Liver (tissue), 9 donors: ENCODE measurements around the gene RTN4RL1. TPM values are rescaled to one million over a fixed set of nuclear protein-coding genes. Genes with fewer than 3 reads are reported as not detected.

Experiments used
- DNase-seq: peaks from one replicate; pipeline ENCODE4 v3.0.0-alpha.2; 2017; ENCODE audit warnings: low spot score
- H3K27ac ChIP-seq, 2 donors: one replicate each; pipeline ENCODE4 v1.7.0; 2013; ENCODE audit warnings: inconsistent platforms in 2 of 2, low read length in 2 of 2, control low read depth in 1 of 2, low read depth in 1 of 2, mild to moderate bottlenecking in 1 of 2
- H3K27me3 ChIP-seq, 4 donors: one replicate each; pipeline versions ENCODE4 v1.6.1 to v1.7.0; 2013; ENCODE audit warnings: low read length in 3 of 4, inconsistent platforms in 1 of 4, mild to moderate bottlenecking in 1 of 4, moderate library complexity in 1 of 4; ENCODE audit not compliant: control insufficient read depth in 4 of 4, insufficient read depth in 4 of 4
- H3K36me3 ChIP-seq, 4 donors: one replicate each; pipeline versions ENCODE4 v1.6.1 to v1.7.0; 2013; ENCODE audit warnings: low read length in 3 of 4, mild to moderate bottlenecking in 3 of 4, low read depth in 1 of 4, moderate library complexity in 1 of 4; ENCODE audit not compliant: control insufficient read depth in 4 of 4, insufficient read depth in 3 of 4
- H3K4me1 ChIP-seq, 4 donors: one replicate each; pipeline versions ENCODE4 v1.6.1 to v1.7.0; 2013; ENCODE audit warnings: low read length in 3 of 4, mild to moderate bottlenecking in 3 of 4, moderate library complexity in 1 of 4; ENCODE audit not compliant: control insufficient read depth in 4 of 4, insufficient read depth in 4 of 4
- H3K4me3 ChIP-seq, 3 donors: one replicate each; pipeline versions ENCODE4 v1.6.1 to v1.7.0; 2013; ENCODE audit warnings: low read length in 3 of 3, control low read depth in 1 of 3, low read depth in 1 of 3, mild to moderate bottlenecking in 1 of 3
- H3K9ac ChIP-seq, 2 donors: one replicate each; pipeline ENCODE4 v1.7.0; 2013; ENCODE audit warnings: low read length in 2 of 2, mild to moderate bottlenecking in 2 of 2, moderate library complexity in 2 of 2, control low read depth in 1 of 2, low read depth in 1 of 2
- H3K9me3 ChIP-seq, 4 donors: one replicate each; pipeline versions ENCODE4 v1.6.1 to v1.7.0; 2013; ENCODE audit warnings: low read length in 3 of 4; ENCODE audit not compliant: control insufficient read depth in 4 of 4
- EGR1 ChIP-seq, 2 donors: IDR thresholded peaks; 2 replicates each; pipeline ENCODE4 v1.6.1; 2016 to 2018; ENCODE audit warnings: antibody characterized with exemption in 2 of 2, low read depth in 2 of 2
- FOXA1 ChIP-seq: IDR thresholded peaks from 2 replicates; pipeline ENCODE4 v1.6.1; 2016; ENCODE audit warnings: antibody characterized with exemption
- FOXA2 ChIP-seq: IDR thresholded peaks from 2 replicates; pipeline ENCODE4 v1.6.1; 2016; ENCODE audit warnings: antibody characterized with exemption
- HNF4A ChIP-seq, 2 donors: conservative IDR thresholded peaks; 2 replicates each; pipeline ENCODE4 v1.6.1; 2016; ENCODE audit warnings: antibody characterized with exemption in 2 of 2, mild to moderate bottlenecking in 2 of 2
- JUND ChIP-seq, 2 donors: IDR thresholded peaks; 2 replicates each; pipeline ENCODE4 v1.6.1; 2016; ENCODE audit warnings: antibody characterized with exemption in 2 of 2
- NR2F2 ChIP-seq: IDR thresholded peaks from 2 replicates; pipeline ENCODE4 v1.6.1; 2016; ENCODE audit warnings: antibody characterized with exemption
- RAD21 ChIP-seq, 2 donors: IDR thresholded peaks; 2 replicates each; pipeline ENCODE4 v1.6.1; 2016; ENCODE audit warnings: antibody characterized with exemption in 2 of 2, mild to moderate bottlenecking in 2 of 2
- RXRA ChIP-seq, 2 donors: IDR thresholded peaks; 2 replicates each; pipeline ENCODE4 v1.6.1; 2017 to 2018; ENCODE audit warnings: antibody characterized with exemption in 2 of 2, mild to moderate bottlenecking in 1 of 2
- SP1 ChIP-seq: IDR thresholded peaks from 2 replicates; pipeline ENCODE4 v1.6.1; 2018; ENCODE audit warnings: antibody characterized with exemption, mild to moderate bottlenecking
- TAF1 ChIP-seq: conservative IDR thresholded peaks from 2 replicates; pipeline ENCODE4 v1.6.1; 2016; ENCODE audit warnings: antibody characterized with exemption, mild to moderate bottlenecking
- YY1 ChIP-seq: IDR thresholded peaks from 2 replicates; pipeline ENCODE4 v1.6.1; 2016; ENCODE audit warnings: antibody characterized with exemption, mild to moderate bottlenecking
- WGBS: extraction: QIAGEN DNeasy Blood & Tissue Kit; methylation state at CpG from one replicate; pipeline ENCODE4 v1.1.7; 2013; 5-methylcytosine and 5-hydroxymethylcytosine counted together
- polyA plus RNA-seq, 2 donors: library from polyadenylated mRNA; stranded (reverse) in 1 of 2; unstranded in 1 of 2; fragments of 200-250 nt in 1 of 2; fragments of >200 nt in 1 of 2; fragmentation: Nextera tagmentation in 1 of 2; extraction: Ambion mirVana in 1 of 2; gene quantifications; one replicate each; pipeline versions ENCODE4 v1.2.1 to v1.2.3, GENCODE V29; 2013 to 2015
- total RNA-seq, 2 donors: library from RNA; depleted of rRNA; stranded (reverse); fragments of >200 nt; gene quantifications; one replicate each; pipeline ENCODE4 v1.2.3, GENCODE V29; 2014
- TF ChIP-seq, protein P1 (sequence below): IDR thresholded peaks from 2 replicates; pipeline ENCODE4 v1.6.1; 2016; ENCODE audit warnings: antibody characterized with exemption, mild to moderate bottlenecking
- TF ChIP-seq, protein P2 (sequence below): IDR thresholded peaks from 2 replicates; pipeline ENCODE4 v1.6.1; 2016; ENCODE audit warnings: antibody characterized with exemption
- TF ChIP-seq, protein P3 (sequence below): IDR thresholded peaks from 2 replicates; pipeline ENCODE4 v1.6.1; 2016; ENCODE audit warnings: antibody characterized with exemption
- TF ChIP-seq, protein P4 (sequence below): IDR thresholded peaks from 2 replicates; pipeline ENCODE4 v1.6.1; 2016; ENCODE audit warnings: antibody characterized with exemption
- TF ChIP-seq, protein P5 (sequence below): fragments of 150-350 bp; IDR thresholded peaks from 2 replicates; pipeline ENCODE4 v1.5.1; 2017; ENCODE audit warnings: improper control_type of control experiment, low read depth, low read length; ENCODE audit not compliant: missing input control
- donor health status: healthy.
- donor health status: healthy.
- donor health status: healthy.
- donor health status: healthy.
- donor health status: healthy.

RTN4RL1 gene
- total and polyA plus RNA-seq, 4 donors: 0.04 to 5.4 (median 1.2) TPM

DNA sequence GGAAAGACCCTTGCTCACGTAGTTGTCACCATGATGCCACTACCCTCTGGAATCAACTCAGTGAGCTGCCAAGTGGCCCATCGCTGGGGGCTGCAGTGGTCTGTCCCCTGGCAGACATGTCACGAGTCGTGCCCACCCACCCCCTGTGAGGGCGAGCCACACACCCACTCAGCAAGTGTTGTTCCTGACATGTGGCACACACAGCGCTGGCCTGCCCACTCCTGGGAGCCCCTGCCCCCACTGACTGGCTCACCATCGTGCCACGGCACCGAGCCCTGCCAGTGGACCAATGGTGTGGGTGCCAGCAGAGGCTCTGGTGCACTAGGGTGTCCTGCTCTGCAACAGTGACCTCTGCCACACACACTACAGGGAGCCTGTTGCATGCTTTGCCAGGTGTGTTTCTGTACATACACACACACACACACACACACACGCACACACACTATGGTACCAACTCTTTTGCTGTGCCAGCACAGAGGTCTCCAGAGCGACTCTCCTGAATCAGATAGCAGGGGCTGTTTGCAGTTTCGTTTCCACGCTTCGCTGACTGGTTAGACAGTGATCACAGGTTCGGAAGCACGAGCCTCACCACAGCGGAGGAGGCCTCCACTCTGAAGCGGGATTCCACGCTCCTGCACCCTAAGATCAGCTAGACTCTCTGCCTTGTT, 7.7 kb downstream of the RTN4RL1 start:
- H3K4me3 ChIP-seq: no peak overlapping the region
- TF ChIP-seq JUND (IDR thresholded peaks at IDR 0.05): no peak
- peak in 1 of 2 donors; percentile 20 for TF ChIP-seq RXRA (IDR thresholded peaks at IDR 0.05)

DNA sequence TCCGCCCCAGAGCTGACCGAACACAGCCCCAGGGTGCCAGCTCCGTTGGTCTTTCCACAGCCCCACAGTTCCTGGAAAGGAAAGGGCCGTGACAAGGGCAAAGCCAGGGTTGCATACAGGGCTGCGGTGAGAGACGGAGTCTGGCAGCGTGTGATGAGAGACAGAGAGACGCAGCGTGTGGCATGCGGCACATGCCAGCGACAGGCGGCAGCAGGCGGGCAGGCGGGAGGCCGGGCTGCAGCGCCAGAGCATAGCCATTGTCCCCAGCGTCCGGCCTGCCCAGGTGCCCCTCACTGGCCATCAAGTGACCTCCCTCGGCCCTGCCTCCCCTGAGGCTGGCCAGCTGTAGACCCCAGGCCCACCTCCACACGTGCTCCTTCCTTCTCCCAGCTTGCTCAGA, 8.6 kb downstream of the RTN4RL1 start:
- no peaks in the 10 kb centered on the region for H3K36me3 ChIP-seq
- TF ChIP-seq JUND (IDR thresholded peaks at IDR 0.05) (no peak), TAF1 (no peak), EGR1 (IDR thresholded peaks at IDR 0.05; ENCODE audit: low read depth in 2 of 2) (no peak), FOXA2 (no peak)
- TF ChIP-seq, protein P1, sequence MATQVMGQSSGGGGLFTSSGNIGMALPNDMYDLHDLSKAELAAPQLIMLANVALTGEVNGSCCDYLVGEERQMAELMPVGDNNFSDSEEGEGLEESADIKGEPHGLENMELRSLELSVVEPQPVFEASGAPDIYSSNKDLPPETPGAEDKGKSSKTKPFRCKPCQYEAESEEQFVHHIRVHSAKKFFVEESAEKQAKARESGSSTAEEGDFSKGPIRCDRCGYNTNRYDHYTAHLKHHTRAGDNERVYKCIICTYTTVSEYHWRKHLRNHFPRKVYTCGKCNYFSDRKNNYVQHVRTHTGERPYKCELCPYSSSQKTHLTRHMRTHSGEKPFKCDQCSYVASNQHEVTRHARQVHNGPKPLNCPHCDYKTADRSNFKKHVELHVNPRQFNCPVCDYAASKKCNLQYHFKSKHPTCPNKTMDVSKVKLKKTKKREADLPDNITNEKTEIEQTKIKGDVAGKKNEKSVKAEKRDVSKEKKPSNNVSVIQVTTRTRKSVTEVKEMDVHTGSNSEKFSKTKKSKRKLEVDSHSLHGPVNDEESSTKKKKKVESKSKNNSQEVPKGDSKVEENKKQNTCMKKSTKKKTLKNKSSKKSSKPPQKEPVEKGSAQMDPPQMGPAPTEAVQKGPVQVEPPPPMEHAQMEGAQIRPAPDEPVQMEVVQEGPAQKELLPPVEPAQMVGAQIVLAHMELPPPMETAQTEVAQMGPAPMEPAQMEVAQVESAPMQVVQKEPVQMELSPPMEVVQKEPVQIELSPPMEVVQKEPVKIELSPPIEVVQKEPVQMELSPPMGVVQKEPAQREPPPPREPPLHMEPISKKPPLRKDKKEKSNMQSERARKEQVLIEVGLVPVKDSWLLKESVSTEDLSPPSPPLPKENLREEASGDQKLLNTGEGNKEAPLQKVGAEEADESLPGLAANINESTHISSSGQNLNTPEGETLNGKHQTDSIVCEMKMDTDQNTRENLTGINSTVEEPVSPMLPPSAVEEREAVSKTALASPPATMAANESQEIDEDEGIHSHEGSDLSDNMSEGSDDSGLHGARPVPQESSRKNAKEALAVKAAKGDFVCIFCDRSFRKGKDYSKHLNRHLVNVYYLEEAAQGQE: no peak
- TF ChIP-seq, protein P2, sequence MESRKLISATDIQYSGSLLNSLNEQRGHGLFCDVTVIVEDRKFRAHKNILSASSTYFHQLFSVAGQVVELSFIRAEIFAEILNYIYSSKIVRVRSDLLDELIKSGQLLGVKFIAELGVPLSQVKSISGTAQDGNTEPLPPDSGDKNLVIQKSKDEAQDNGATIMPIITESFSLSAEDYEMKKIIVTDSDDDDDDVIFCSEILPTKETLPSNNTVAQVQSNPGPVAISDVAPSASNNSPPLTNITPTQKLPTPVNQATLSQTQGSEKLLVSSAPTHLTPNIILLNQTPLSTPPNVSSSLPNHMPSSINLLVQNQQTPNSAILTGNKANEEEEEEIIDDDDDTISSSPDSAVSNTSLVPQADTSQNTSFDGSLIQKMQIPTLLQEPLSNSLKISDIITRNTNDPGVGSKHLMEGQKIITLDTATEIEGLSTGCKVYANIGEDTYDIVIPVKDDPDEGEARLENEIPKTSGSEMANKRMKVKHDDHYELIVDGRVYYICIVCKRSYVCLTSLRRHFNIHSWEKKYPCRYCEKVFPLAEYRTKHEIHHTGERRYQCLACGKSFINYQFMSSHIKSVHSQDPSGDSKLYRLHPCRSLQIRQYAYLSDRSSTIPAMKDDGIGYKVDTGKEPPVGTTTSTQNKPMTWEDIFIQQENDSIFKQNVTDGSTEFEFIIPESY: no peak
- TF ChIP-seq, protein P3, sequence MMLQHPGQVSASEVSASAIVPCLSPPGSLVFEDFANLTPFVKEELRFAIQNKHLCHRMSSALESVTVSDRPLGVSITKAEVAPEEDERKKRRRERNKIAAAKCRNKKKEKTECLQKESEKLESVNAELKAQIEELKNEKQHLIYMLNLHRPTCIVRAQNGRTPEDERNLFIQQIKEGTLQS: no peak
- WGBS: 94% methylated on average over 20 of the region's 20 CpGs

More for the DNA sequence above, 7.7 kb downstream of the RTN4RL1 start:
- H3K9me3 ChIP-seq: no peaks in the 10 kb centered on the region
- H3K27me3 ChIP-seq: no peaks in the 10 kb centered on the region
- peaks cover 10 to 54% (median 23%) of the 10 kb centered on the region in 4 donors for H3K4me1 ChIP-seq
- WGBS: 75% methylated on average over 19 of the region's 19 CpGs
- no peak overlapping the region for H3K27ac ChIP-seq
- H3K36me3 ChIP-seq: no peaks in the 10 kb centered on the region
- no peak overlapping the region for H3K9ac ChIP-seq
- no peak for DNase-seq

DNA sequence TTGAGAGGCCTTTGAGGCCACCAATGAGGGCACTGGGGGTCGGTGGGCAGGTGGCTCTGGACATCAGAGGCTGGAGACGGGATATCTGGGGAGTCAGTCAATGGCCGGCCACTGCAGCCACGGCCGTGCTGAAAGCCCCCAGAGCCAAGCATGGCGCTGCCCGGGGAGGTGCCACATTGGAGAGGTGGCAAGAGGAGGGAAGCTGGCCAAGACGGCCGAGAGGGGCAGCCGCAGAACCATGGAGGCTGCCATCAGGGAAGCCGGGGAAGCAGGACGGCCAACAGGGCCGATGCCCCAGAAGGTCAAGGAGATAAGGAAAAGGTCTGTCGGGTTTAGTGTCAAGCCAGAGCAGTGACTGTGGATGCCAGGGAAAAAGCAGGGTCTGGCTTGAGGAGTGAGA, 9.8 kb downstream of the RTN4RL1 start:
- TF ChIP-seq, protein P2: no peak
- no peak for TF ChIP-seq FOXA1
- no peak for TF ChIP-seq TAF1
- TF ChIP-seq, protein P4, sequence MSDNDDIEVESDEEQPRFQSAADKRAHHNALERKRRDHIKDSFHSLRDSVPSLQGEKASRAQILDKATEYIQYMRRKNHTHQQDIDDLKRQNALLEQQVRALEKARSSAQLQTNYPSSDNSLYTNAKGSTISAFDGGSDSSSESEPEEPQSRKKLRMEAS: no peak
- TF ChIP-seq, protein P5, sequence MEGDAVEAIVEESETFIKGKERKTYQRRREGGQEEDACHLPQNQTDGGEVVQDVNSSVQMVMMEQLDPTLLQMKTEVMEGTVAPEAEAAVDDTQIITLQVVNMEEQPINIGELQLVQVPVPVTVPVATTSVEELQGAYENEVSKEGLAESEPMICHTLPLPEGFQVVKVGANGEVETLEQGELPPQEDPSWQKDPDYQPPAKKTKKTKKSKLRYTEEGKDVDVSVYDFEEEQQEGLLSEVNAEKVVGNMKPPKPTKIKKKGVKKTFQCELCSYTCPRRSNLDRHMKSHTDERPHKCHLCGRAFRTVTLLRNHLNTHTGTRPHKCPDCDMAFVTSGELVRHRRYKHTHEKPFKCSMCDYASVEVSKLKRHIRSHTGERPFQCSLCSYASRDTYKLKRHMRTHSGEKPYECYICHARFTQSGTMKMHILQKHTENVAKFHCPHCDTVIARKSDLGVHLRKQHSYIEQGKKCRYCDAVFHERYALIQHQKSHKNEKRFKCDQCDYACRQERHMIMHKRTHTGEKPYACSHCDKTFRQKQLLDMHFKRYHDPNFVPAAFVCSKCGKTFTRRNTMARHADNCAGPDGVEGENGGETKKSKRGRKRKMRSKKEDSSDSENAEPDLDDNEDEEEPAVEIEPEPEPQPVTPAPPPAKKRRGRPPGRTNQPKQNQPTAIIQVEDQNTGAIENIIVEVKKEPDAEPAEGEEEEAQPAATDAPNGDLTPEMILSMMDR: no peak
- TF ChIP-seq YY1: no peak
- no peak for TF ChIP-seq EGR1 (IDR thresholded peaks at IDR 0.05; ENCODE audit: low read depth in 2 of 2)
- no peak for TF ChIP-seq RAD21 (IDR thresholded peaks at IDR 0.05)
- TF ChIP-seq, protein P3: no peak
- no peak for TF ChIP-seq RXRA (IDR thresholded peaks at IDR 0.05)
- no peak for TF ChIP-seq NR2F2
- no peak for TF ChIP-seq JUND (IDR thresholded peaks at IDR 0.05)
- TF ChIP-seq SP1: no peak
- no peak for TF ChIP-seq HNF4A (conservative IDR thresholded peaks at IDR 0.05)
- Histone ChIP-seq H3K36me3 (no peaks in the 10 kb centered on the region), H3K4me3 (no peak overlapping the region), H3K4me1 (peaks cover 12 to 74% (median 38%) of the 10 kb centered on the region in 4 donors), H3K27ac (no peak overlapping the region), H3K27me3 (no peaks in the 10 kb centered on the region), H3K9me3 (no peaks in the 10 kb centered on the region), H3K9ac (no peak overlapping the region)
- no peak for DNase-seq
- WGBS: 78% methylated on average over 14 of the region's 14 CpGs

More for the DNA sequence above, 8.6 kb downstream of the RTN4RL1 start:
- H3K27me3 ChIP-seq: no peaks in the 10 kb centered on the region
- H3K4me3 ChIP-seq: no peak overlapping the region
- H3K9me3 ChIP-seq: no peaks in the 10 kb centered on the region
- no peak for DNase-seq
- H3K27ac ChIP-seq: no peak overlapping the region
- no peak overlapping the region for H3K9ac ChIP-seq
- peaks cover 11 to 63% (median 32%) of the 10 kb centered on the region in 4 donors for H3K4me1 ChIP-seq
